Endometrial microvascular endothelial cells (primary cell): ENCODE results near the gene CREG2. TPM values are rescaled to one million over a fixed set of nuclear protein-coding genes. Genes with fewer than 3 reads are reported as not detected.
"Not testable (repeated sequence)": the region's sequence is repeated elsewhere in the genome, so short reads cannot be mapped to it uniquely, and the experiment has no call there.

Experiments used
- in situ Hi-C: cut with HindIII; loops from 2 replicates; pipeline ENCODE4 v1.10.0; 2017; ENCODE audit warnings: low sequenced_read_pairs, low pct_unique_long_range_greater_than_20kb; ENCODE audit errors: inconsistent ontology term
- total RNA-seq: library from RNA; depleted of rRNA; stranded (reverse); fragments of >200 nt; gene quantifications from one replicate; pipeline ENCODE4 v1.2.3, GENCODE V29; 2015; ENCODE audit errors: inconsistent ontology term

CREG2 gene
- total RNA-seq, 1 donor from 2014 or later, result 0.56 TPM

DNA sequence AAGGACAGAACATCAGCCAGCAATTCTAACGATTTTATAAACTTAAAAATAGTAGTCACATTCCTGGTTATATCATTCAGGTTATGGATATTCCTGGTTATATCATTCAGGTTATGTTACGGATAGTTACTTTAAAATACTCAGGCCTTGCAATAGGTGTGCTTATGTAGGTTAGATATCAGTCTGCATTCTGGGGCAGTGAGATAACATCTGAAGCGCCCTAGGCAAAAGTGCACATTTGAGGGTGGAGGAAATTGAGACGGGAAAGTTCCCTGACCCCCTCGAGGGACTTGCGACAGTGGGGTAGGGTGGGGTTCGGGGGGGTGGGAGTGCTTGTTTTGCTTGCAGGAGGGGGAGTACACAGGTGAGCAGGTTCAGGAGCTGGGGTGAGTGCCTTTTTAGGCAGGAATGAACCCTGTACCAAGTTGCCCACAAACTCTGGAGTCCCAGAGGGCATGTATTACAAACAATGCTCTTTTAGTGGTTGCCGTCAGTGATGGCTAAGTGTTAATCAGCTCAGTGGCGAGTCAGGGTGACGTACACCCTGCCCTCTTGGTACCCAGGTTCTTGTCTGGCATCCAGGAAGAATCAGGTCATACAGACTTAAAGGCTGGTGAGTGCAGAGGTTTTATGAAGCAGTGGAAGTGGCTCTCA lies 31.8 kb downstream of the CREG2 start:
- in situ Hi-C loops, result no loop called here

DNA sequence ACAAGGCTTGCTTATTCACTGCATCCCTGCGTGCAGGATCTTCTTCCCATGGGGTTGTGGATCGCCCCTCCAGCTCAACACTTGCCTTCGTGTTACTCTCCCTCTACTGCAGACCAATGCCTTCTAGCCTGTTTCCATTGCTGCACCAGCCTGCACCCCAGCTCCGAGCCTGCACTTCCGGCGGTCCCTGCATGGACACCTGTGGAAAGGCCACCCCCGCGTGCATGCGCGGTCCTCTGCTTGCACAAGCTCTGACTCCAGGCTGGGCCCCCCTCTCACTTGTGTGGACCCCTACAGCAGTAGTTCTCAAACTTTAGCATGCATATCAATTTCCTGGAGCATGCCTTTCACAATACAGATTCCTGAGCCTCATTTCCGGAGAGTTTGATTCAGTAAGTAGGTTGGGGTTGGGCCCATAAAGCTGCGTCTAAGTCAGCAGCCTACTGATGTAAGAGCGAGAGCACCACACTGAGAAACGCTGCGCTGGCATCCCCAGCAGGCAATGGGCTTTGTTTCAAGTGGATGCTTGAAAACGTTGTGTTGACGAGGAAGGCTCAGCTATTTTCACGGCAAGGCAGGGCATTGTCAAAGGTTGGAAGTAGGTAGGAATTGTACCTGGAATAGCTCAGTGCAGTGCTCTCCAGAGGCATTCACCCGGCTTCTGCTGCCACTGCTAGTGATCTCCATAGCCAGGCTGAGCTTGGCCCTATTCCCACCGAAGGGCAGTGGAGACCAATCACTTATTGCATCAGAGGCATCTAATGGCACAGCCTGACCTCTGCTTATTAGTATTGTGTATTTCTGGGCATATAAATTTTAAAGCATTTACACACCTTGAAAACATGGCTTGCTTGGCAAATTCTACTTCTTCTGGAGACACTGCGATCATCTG lies 32.6 kb downstream of the CREG2 start:
- in situ Hi-C loops, result no loop called here

DNA sequence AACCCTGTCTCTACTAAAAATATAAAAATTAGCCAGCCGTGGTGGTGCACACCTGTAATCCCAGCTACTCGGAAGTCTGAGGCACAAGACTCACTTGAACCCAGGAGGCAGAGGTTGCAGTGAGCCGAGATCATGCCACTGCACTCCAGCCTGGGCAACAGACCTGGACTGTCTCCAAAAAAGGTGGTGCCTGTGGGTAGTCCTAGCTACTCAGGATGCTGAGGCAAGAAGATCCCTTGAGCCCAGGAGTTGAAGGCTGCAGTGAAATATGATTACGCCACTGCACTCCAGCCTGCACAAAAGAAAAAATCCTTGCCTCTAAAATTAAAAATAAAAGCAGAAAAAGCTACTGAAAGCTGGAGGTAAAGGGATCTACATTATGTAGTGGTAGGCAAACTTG lies 34.7 kb downstream of the CREG2 start:
- in situ Hi-C loops, result not testable (repeated sequence)

DNA sequence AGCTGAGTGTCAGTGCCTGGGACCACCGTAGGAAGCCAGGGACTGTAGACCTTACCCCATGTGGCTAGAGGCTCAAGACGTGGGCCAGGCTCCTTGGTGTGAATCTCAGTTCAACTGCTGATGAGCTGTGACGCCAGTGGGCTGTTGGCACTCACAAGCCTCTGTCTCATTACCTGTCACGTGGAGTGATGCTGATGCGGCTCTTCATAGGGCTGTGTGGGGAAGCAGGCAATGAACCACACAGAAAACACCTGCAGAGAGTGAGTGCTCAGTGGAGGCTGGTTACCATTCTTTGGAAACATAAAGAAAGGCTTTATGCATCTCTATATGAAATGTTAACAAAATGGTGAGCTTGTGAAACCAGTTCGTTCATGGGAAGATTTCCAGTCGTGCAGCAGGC lies 36.1 kb downstream of the CREG2 start:
- in situ Hi-C loops, result no loop called here

DNA sequence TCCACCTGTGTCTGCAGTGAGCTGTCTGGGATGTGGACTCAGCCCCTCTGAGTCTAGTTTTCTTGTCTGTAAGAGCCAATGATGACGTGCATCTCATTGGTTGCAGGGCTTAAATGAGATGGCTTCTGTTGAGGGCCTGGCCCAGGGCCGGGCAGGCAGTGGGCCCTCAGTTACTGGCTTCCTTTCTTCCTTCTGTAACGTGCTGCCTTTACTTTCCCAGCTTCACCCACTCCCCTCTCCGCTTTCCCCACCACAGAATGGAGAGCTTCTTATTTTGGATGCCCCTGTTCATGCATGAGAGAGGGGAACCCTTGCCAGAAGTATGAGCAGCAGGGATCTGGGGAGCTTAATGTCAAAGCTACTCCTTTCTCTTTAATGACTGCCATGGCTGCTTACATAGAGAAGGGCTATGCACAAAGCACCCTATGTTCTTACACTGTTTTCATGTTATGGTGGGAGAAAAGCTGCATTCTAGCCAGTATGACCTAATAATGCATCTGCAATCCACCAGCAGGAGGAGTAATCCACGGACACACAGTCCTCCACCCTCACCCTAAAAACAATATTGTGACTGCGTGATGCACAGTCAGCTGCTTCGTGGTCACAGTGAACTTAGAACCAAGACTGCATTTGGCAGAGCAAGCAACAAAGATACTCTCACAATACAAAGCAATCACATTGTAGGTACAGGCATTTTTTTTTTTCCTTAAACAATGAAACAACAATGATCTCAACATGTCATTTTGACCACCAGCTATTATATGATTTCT lies 37.2 kb downstream of the CREG2 start:
- in situ Hi-C loops, result no loop called here

DNA sequence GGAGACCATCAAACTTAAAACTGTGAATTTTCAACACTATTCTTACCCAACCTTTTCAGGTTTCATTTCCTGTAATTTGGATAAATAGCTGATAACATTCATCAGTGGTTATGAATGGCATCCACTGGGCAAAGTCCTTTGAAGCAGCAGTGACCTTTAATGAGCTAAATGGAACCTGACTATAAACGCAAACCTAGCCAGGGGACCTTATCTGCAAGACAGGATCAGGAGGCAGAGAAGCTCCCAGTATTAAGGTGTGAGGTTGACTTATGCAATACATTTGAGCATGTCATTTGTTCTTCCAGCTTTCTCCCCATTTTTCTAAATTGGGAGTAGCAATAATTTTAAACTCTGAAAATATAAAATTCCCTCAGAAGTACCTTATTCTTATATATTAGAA lies 38.4 kb downstream of the CREG2 start:
- in situ Hi-C loops, result no loop called here

DNA sequence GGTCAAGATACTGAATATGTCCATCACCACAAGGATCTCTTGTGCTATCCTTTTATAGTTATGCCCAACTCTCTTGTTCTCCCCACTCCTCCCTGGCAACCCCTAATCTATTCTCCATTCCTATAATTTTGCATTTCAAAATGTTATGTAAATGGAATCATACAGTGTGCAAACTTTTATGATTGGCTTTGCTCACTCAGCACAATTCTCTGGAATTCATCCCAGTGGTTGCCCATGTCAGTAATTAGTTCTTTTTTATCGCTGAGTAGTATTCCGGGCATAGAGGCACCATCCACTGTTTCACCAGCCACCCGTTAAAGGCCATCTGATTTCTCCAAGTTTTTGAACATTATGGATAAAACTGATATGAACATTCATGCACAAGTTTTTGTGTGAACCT lies 40.4 kb downstream of the CREG2 start:
- in situ Hi-C loops, result no loop called here

DNA sequence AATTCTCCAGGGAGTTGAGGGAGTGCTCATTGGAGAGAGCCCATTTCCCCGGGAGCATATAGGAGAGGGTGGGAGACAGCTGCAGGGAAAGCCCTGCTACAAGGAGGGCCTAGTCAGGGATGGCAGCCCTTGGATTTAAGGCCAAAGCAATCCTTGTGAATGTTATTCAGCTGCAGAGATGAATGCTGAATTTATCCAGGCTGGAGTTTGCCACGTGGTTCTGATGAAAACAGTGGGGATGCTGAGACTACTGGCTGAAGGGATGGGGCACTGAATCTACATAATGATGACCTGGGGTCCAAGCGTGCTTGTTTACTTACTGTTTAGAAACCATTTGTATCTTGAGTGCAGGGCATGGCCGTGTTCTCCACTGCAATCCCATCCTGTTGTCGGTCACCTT lies 43.2 kb downstream of the CREG2 start:
- in situ Hi-C loops, result no loop called here

DNA sequence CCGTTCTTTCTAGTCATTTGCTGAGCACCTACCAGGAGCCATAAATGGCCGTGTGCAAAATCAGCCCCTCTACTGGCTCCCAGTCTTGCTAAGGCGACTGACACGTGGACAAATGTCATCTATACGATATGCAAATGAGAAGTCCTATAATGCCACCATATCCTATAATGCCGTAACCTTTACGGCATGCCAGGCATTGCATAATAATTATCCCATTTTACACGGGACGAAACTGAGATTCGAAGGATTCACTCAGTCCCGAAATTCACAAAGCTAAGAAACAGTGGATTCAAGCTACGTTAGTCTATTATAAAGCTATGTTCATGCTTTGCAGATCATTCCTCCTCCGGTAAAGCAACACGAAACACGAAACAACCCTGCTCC lies 44.7 kb downstream of the CREG2 start:
- in situ Hi-C loops, result no loop called here

DNA sequence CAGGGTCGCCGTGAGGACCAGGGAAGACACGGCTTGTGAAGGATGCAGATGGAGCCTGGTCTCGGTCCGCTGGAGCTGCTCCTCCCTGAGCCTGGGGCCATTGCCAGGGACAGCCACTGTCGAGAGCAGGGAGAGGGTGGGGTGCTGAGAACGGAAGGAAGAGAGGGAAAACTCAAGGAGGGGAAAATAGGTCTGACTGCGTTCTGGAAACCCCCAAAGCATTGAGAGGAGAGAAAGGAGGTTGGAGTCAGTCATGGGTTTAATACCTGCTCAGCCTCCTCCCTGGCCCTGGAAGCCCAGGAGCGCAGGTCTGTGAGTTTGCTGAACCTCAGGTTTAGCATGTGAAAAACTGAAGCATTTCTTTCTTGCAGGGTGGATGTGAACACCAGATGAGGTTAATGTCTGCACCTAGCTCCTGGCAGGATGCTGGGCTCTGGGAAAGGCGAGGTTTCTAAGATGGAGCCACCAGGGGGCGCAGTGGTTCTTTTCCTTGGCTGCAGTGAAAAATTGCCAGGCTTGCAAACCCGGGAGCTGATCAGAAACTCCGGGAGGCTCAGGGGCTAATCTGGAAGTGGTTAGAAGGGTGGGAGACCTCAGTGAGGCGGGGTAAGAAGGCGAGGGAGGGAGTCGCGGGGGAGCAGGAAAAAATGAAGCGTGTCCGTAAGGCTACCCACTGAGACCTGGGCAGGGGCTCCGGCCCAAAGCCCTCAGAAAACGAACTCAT lies 45.2 kb downstream of the CREG2 start:
- in situ Hi-C loops, result no loop called here

DNA sequence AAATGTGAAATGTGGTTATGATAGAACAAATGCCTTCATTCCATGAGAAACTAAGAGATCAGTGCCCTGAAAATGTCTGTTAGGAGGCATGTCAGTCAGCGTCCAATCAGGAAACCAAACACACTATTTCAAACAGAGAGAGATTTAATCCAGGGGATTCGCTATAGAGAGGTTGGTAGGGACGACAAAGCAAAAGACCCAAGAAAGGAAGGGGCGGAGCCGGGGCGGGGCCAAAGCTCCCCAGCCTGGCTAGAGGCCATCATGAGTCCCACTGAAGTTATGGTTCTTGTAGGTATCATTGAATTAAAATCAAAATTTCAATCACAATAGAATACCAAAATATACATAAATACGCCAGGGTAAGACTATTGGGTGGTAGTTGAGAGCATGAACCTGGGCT lies 45.9 kb downstream of the CREG2 start:
- in situ Hi-C loops, result no loop called here

DNA sequence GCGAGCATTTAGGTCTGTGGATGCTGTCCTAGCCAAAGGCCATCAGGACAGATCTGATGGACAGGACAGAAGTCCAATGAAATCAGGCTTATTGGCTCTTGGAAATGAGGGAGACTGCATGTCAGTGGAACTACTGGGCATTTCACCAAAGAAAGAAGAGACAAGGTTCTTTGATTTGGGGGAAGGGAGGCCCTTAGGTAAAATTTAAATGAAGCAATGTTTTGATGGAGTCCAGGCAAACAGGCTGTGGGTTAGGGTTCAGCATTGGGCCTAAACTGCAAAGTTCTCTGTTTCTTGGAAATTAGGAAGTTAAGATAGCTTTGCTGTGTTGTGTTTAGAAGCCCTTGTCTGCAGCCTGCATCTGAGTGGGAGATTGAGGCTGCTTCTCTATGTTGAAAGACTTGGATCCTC lies 47.2 kb downstream of the CREG2 start:
- in situ Hi-C loops, result no loop called here

DNA sequence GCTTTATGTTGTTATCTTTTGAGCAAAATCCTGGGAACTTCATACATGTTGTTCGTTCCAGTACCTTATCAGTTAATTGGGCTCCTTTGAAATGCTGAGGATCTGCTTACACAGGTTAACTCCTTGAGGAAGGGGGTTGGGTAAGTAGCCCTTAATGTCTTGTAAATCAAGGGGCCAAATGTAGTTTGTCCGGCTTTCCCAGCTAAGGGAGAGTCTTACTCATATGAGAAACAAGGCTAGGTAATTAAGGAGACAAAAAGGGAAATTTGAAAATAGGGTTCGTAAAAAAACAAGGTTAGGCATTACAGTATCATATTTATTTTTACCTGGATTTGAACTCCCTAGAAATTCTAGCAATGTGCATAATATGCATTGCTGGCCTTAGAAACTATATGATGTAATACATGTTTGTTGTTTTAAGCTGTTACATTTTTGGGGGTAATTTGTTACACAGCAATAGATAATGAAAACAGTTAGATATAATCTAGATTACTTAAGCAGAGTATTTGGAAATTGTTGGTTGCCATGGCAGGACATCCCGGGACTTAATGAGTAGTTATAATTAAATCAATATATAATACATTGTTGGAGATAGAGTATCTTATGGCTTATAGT lies 47.9 kb downstream of the CREG2 start:
- in situ Hi-C loops, result no loop called here

DNA sequence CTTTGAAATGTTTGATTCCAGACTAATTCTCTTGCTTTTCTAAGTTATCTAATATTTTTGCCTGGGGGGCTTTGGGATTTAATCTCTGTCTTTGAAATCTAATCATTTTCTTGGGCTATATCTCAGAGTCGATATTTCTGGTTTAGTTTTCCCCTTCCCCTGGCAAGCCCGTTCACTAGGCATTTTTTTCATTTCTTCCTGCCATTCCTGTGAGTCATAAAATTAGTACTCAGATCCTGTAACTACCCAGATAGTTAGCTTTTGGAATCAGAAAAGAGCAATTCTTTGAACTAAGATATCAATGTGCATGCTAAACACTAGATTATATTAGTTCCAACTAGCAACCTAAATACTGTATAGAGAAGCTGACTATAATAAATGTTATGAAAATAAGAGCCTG lies 49.4 kb downstream of the CREG2 start:
- in situ Hi-C loops, result no loop called here

DNA sequence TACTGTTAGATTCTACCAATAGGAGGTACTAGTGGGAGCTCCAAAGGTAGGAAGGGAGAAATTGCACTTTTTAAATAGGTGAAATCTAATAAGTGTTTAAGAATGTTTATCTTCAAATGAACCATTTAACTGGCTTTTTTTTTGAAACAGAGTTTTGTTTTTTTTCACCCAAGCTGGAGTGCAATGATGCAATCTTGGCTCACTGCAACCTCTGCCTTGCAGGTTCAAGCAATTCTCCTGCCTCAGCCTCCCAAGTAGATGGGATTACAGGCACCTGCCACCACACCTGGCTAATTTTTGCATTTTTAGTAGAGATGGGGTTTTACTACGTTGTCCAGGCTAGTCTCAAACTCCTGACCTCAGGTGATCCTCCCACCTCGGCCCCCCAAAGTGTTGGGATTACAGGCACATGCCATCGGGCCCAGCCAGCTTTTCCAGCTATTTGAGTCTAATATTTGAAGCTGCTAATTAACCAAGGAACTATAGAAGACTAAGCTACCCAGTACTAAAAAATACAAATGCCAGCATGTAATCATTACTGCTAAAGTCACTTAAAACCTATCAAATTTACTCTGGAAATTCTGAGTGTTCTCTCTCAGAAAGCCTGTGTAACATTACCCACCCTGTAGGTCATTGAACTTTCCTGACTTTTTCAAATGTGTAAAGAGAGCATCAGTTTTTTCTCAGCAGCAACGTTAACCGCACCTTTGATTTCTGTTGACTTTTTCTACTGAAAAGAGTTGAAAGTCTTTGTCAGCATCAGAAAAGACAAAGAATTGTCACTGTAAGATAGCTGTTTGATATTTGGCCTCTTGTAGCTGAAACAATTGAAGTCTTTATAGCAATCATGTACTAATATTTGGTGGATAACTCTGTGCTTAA lies 54.2 kb downstream of the CREG2 start:
- in situ Hi-C loops, result no loop called here

DNA sequence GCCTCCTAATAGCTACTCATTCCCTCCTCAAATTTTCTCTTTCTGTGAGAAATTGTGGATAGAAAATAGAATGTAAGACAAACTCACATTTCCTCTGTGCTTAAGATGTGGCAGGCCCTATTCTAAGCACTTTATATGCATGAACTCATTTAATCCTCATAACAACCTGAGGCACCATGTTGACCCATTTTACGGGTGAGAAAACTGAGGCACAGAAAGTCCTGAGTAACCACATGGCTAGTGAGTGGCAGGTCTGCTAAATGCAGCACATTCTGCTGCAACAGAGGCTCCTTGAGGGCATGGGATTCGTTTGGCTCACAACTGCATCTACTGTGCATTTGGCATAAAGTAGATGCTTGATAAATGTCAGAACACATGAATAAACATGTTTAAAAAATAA lies 56.1 kb downstream of the CREG2 start:
- in situ Hi-C loops, result no loop called here

DNA sequence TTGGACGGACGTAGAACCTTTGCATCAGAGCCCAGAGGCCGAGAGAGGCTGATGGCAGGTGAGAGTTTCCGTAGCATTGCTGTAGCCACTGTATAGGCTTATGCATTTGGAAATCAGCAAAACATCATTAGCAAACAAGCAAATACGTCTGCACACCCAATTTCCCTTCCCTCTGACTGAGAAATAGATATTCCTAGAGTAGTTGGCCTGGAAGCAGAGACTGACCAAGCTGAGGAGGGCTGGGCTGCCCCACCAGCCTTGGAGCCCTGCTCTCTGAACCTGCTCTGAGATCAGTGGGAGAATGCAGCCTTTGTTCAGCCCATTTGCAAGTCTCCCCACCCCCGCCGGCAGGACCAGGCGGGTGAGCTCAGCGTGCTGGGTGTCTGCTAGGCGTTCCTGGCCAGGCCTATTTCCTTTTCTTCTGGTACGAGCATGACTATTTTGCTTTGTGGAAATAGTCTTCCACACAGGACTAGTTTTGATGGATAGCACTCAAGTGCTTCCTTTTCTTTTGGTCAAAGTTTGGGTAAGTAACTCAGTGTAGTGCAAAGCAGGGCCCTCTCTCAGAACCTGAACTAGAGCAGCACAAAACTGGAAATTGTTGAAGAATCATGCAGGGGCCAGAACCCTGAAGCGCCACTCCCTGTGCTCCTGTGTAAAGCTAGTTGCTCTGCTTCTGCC lies 56.9 kb downstream of the CREG2 start:
- in situ Hi-C loops, result no loop called here
